Measurements from ENCODE around the gene DPP10. TPM values are rescaled to one million over a fixed set of nuclear protein-coding genes. Genes with fewer than 3 reads are reported as not detected.

The DPP10 gene
- total and polyA plus RNA-seq, 2 of the 13 experiments (the other 11 are each of a cell fraction or from before 2014, with no cell fraction given): 0.95 to 1.7 TPM

DNA sequence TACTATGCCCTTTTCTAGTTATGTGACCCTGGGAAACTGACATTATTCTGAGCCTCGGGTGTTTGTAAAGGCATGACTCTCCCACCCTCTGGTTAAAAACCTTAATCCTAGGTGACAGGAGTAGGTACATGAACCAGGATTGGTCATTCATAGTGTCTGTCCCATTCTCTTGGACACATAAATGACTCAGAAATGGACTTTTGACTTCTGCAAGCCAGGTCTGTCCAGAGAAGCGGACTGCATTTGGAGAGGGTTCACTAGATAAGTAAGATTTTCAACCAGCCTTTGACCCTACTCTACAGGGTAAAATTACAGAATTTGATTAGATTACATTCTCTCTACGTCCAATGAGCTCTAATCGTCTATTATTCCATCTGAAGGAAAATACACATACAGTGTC, 285.9 kb downstream of the DPP10 start:
- no peaks in the 10 kb centered on the region for H3K36me3 ChIP-seq (replicated peaks in 1 of 2; ENCODE audit: control insufficient read depth in 1 of 2, insufficient read depth in 2 of 2, low read length in 2 of 2)
- H4K20me1 ChIP-seq (ENCODE audit: insufficient read depth, low read length): no peaks in the 10 kb centered on the region
- H3K4me1 ChIP-seq (ENCODE audit: insufficient read depth, low read length): peaks cover 29% of the 10 kb centered on the region
- in situ Hi-C loops (cut with HindIII; ENCODE audit: extremely low pct_ligation_motif_present, low pct_unique_long_range_greater_than_20kb) (no loop called here), intact Hi-C loops (cut with micrococcal nuclease; ENCODE audit: unreplicated experiment) (no loop called here)
- no peak for TF ChIP-seq CREB1 (IDR thresholded peaks at IDR 0.05)
- peak; percentile 19; the same call in 1 of the 2 replicates for TF ChIP-seq CREB1 (CRISPR knock-in tag; IDR thresholded peaks at IDR 0.05)
- TF ChIP-seq JUND (CRISPR knock-in tag; IDR thresholded peaks at IDR 0.05): no peak
- TF ChIP-seq HNF4G (IDR thresholded peaks at IDR 0.05; ENCODE audit: borderline replicate concordance, low read depth, low read length): peak; percentile 24; the same call in 1 of the 2 replicates
- no peak for TF ChIP-seq HNF4G (CRISPR knock-in tag; IDR thresholded peaks at IDR 0.05; ENCODE audit: borderline replicate concordance, low read depth)
- TF ChIP-seq FOSL2 (CRISPR knock-in tag; IDR thresholded peaks at IDR 0.05): 0 out of 2 replicates have a peak, but pooled peaks have one; percentile 11
- FAIRE-seq (no peak), DNase-seq (ENCODE audit: low spot score) (peak; percentile 5), ATAC-seq (peak; percentile 72)
- H3K4me3 ChIP-seq (replicated peaks in 1 of 3; ENCODE audit: insufficient read depth in 1 of 3, low read depth in 2 of 3, low read length in 3 of 3): no peak overlapping the region
- no peak overlapping the region for H2AFZ ChIP-seq (ENCODE audit: low read length)
- H3K9me3 ChIP-seq (ENCODE audit: low read length): no peaks in the 10 kb centered on the region
- ChIA-PET CTCF (ENCODE audit: low intra/inter-chr PET ratio, low total read pairs) (no interaction called here), POLR2A (no interaction called here)
- no peak overlapping the region for H3K27ac ChIP-seq (ENCODE audit: extremely low read length, insufficient read depth, low read length)
- H3K27me3 ChIP-seq (ENCODE audit: control insufficient read depth in 1 of 2, insufficient read depth in 2 of 2, low read length in 2 of 2): no peaks in the 10 kb centered on the region
- H3K9ac ChIP-seq (ENCODE audit: insufficient read depth, low read depth, low read length): no peak overlapping the region
- WGBS (ENCODE audit: low lambda C conversion rate): 1% methylated on average over 4 of the region's 4 CpGs
- no peaks in the 10 kb centered on the region for H3K79me2 ChIP-seq (ENCODE audit: insufficient read depth, low read length)
- H3K4me2 ChIP-seq (ENCODE audit: low read depth, low read length): peak overlapping the region; percentile 1; the same call in 1 of the 2 replicates
- BruUV-seq (replicated peaks): no TSS peak

DNA sequence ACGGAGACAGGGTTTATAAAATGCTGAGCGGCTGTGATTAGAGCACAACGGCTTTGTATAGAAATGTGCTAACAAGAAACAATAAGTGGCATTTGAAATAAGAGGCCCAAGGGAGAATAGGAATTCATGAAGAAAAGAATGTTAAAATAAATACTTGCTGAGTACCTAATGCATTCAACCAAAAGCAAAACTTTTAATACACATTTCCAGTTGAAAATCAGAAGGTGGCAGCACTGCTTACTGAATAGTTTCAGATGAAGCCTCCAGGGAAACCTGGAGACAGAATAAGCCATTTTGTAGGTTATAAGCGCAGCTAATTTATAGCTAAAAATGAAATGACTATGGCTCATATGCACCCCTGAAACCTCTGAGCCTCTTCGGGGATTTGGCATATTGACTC, 286.6 kb downstream of the DPP10 start:
- DNase-seq (ENCODE audit: low spot score): peak; percentile 12

More for the DNA sequence above, 286.6 kb downstream of the DPP10 start:
- Histone ChIP-seq H4K20me1 (ENCODE audit: insufficient read depth, low read length) (no peaks in the 10 kb centered on the region), H3K4me2 (ENCODE audit: low read depth, low read length) (no peak overlapping the region), H3K36me3 (replicated peaks in 1 of 2; ENCODE audit: control insufficient read depth in 1 of 2, insufficient read depth in 2 of 2, low read length in 2 of 2) (no peaks in the 10 kb centered on the region), H2AFZ (ENCODE audit: low read length) (no peak overlapping the region), H3K27ac (ENCODE audit: extremely low read length, insufficient read depth, low read length) (no peak overlapping the region), H3K79me2 (ENCODE audit: insufficient read depth, low read length) (no peaks in the 10 kb centered on the region), H3K4me1 (ENCODE audit: insufficient read depth, low read length) (peaks cover 26% of the 10 kb centered on the region), H3K4me3 (replicated peaks in 1 of 3; ENCODE audit: insufficient read depth in 1 of 3, low read depth in 2 of 3, low read length in 3 of 3) (no peak overlapping the region), H3K27me3 (ENCODE audit: control insufficient read depth in 1 of 2, insufficient read depth in 2 of 2, low read length in 2 of 2) (no peaks in the 10 kb centered on the region), H3K9ac (ENCODE audit: insufficient read depth, low read depth, low read length) (no peak overlapping the region), H3K9me3 (ENCODE audit: low read length) (no peaks in the 10 kb centered on the region)
- BruUV-seq (replicated peaks): no TSS peak
- CTCF ChIA-PET (ENCODE audit: low intra/inter-chr PET ratio, low total read pairs): no interaction called here
- POLR2A ChIA-PET: no interaction called here
- TF ChIP-seq, protein P1, sequence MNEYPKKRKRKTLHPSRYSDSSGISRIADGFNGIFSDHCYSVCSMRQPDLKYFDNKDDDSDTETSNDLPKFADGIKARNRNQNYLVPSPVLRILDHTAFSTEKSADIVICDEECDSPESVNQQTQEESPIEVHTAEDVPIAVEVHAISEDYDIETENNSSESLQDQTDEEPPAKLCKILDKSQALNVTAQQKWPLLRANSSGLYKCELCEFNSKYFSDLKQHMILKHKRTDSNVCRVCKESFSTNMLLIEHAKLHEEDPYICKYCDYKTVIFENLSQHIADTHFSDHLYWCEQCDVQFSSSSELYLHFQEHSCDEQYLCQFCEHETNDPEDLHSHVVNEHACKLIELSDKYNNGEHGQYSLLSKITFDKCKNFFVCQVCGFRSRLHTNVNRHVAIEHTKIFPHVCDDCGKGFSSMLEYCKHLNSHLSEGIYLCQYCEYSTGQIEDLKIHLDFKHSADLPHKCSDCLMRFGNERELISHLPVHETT (CRISPR knock-in tag; conservative IDR thresholded peaks at IDR 0.05): no peak
- TF ChIP-seq ZNF615 (CRISPR knock-in tag; IDR thresholded peaks at IDR 0.05; ENCODE audit: borderline replicate concordance) (no peak), STAG1 (CRISPR knock-in tag; IDR thresholded peaks at IDR 0.05) (peak; percentile 46), MEIS1 (CRISPR knock-in tag; IDR thresholded peaks at IDR 0.05; ENCODE audit: borderline replicate concordance) (no peak), TCF7L2 (IDR thresholded peaks at IDR 0.05; ENCODE audit: low read depth, low read length) (no peak)
- TF ChIP-seq, protein P2, sequence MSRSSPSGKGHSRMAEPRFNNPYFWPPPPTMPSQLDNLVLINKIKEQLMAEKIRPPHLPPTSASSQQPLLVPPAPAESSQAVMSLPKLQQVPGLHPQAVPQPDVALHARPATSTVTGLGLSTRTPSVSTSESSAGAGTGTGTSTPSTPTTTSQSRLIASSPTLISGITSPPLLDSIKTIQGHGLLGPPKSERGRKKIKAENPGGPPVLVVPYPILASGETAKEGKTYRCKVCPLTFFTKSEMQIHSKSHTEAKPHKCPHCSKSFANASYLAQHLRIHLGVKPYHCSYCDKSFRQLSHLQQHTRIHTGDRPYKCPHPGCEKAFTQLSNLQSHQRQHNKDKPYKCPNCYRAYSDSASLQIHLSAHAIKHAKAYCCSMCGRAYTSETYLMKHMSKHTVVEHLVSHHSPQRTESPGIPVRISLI (CRISPR knock-in tag; IDR thresholded peaks at IDR 0.05; ENCODE audit: borderline replicate concordance): no peak
- TF ChIP-seq, protein P3, sequence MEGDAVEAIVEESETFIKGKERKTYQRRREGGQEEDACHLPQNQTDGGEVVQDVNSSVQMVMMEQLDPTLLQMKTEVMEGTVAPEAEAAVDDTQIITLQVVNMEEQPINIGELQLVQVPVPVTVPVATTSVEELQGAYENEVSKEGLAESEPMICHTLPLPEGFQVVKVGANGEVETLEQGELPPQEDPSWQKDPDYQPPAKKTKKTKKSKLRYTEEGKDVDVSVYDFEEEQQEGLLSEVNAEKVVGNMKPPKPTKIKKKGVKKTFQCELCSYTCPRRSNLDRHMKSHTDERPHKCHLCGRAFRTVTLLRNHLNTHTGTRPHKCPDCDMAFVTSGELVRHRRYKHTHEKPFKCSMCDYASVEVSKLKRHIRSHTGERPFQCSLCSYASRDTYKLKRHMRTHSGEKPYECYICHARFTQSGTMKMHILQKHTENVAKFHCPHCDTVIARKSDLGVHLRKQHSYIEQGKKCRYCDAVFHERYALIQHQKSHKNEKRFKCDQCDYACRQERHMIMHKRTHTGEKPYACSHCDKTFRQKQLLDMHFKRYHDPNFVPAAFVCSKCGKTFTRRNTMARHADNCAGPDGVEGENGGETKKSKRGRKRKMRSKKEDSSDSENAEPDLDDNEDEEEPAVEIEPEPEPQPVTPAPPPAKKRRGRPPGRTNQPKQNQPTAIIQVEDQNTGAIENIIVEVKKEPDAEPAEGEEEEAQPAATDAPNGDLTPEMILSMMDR (CRISPR knock-in tag; IDR thresholded peaks at IDR 0.05): peak; percentile 58
- WGBS (ENCODE audit: low lambda C conversion rate): 14% methylated on average over 5 of the region's 5 CpGs
- peak; percentile 48; the same call in 2 of the 3 replicates for ATAC-seq
- in situ Hi-C loops (cut with HindIII; ENCODE audit: extremely low pct_ligation_motif_present, low pct_unique_long_range_greater_than_20kb): no loop called here
- intact Hi-C loops (cut with micrococcal nuclease; ENCODE audit: unreplicated experiment): no loop called here
- FAIRE-seq: no peak

All from HepG2 (cell line).